A549 (cell line): Measurements from ENCODE around the gene FMNL3.

ENCODE experiments used
- CTCF ChIP-seq: fragments of >200 bp; sonication (Bioruptor Twin); formaldehyde crosslinking; IDR thresholded peaks from 3 replicates; pipeline ENCODE4 v1.5.1; 2016
- EP300 ChIP-seq, 2 experiments: fragments of >200 bp; sonication (Bioruptor Twin); formaldehyde crosslinking; IDR thresholded peaks; 2 replicates in 1 of 2; 3 replicates in 1 of 2; pipeline ENCODE4 v1.6.1; 2016 to 2017
- HDAC2 ChIP-seq: fragments of 200-600 bp; sonication (generic); IDR thresholded peaks from 2 replicates; pipeline ENCODE4 v1.6.1; 2016
- MAFK ChIP-seq: fragments of 450-650 bp; IDR thresholded peaks from 2 replicates; pipeline ENCODE4 v1.6.1; 2014; ENCODE audit not compliant: partially characterized antibody
- POLR2A ChIP-seq: IDR thresholded peaks from 2 replicates; pipeline ENCODE4 v1.6.1; 2012; ENCODE audit warnings: mild to moderate bottlenecking, low read length
- RCOR1 ChIP-seq: fragments of 150-350 bp; IDR thresholded peaks from 2 replicates; pipeline ENCODE4 v1.6.1; 2014; ENCODE audit warnings: antibody characterized with exemption, low read length, low read depth
- TF ChIP-seq, protein P1 (sequence below): fragments of 450-650 bp; IDR thresholded peaks from 2 replicates; pipeline ENCODE4 v1.6.1; 2014; ENCODE audit warnings: antibody characterized with exemption

- TF ChIP-seq RCOR1 (no peak), POLR2A (no peak), CTCF (no peak), EP300 (IDR thresholded peaks at IDR 0.05) (no peak), MAFK (no peak), HDAC2 (no peak)
- TF ChIP-seq, protein P1, sequence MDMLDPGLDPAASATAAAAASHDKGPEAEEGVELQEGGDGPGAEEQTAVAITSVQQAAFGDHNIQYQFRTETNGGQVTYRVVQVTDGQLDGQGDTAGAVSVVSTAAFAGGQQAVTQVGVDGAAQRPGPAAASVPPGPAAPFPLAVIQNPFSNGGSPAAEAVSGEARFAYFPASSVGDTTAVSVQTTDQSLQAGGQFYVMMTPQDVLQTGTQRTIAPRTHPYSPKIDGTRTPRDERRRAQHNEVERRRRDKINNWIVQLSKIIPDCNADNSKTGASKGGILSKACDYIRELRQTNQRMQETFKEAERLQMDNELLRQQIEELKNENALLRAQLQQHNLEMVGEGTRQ: no peak
Measured at GRCh38 chr12:49697808-49698207, 9.4 kb downstream of the FMNL3 start.
